ENCODE data around the gene TOPORS. TPM values are rescaled to one million over a fixed set of nuclear protein-coding genes. Genes with fewer than 3 reads are reported as not detected.

Gene TOPORS
- total and polyA plus RNA-seq, 2 experiments from 2014 or later, result 14.1 to 25.8 TPM

DNA sequence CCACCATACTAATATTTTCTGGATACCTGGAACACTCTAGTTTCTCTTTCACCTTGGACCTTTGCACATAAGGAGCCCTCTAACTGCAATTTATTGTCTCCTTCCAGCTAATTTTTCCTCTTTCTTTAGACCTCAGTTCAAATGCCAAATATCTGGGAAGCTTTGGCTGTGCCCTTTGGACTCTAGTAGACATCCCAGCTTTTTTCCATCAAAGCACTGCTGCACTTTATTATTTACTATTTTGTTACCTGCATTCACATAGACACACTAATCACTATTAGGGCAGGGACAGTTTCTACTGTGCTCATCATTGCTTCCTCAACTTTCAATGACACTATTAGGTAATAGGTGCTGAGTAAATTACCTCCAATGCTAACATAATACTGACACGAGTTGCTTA is 28.5 kb downstream of the TOPORS start:
- no peak overlapping the region for H3K27ac ChIP-seq
- WGBS (ENCODE audit: low lambda C conversion rate, missing lambda C conversion rate), result 94% methylated on average over 1 of the region's 1 CpG
- H3K9me2 ChIP-seq (replicated peaks; ENCODE audit: insufficient read depth), result no peaks in the 10 kb centered on the region
- DNase-seq (ENCODE audit: low spot score), result no peak
- no peaks in the 10 kb centered on the region for H3K9me3 ChIP-seq (ENCODE audit: low read depth)
- H3K79me2 ChIP-seq, result peaks cover 14% of the 10 kb centered on the region
- H3K27me3 ChIP-seq, result no peaks in the 10 kb centered on the region
- H4K20me1 ChIP-seq (ENCODE audit: insufficient read depth, poor library complexity, severe bottlenecking), result no peaks in the 10 kb centered on the region
- no peaks in the 10 kb centered on the region for H3K36me3 ChIP-seq (replicated peaks; ENCODE audit: insufficient read depth, low read depth)
- H3K4me3 ChIP-seq, result no peak overlapping the region
- peaks cover 11% of the 10 kb centered on the region for H3K4me1 ChIP-seq (ENCODE audit: insufficient read depth)
- TF ChIP-seq EZH2phosphoT487 (IDR thresholded peaks at IDR 0.05; ENCODE audit: low read depth, severe bottlenecking, unreplicated experiment) (no peak), EZH2 (IDR thresholded peaks at IDR 0.05; ENCODE audit: borderline replicate concordance) (no peak)
- TF ChIP-seq, protein P1, sequence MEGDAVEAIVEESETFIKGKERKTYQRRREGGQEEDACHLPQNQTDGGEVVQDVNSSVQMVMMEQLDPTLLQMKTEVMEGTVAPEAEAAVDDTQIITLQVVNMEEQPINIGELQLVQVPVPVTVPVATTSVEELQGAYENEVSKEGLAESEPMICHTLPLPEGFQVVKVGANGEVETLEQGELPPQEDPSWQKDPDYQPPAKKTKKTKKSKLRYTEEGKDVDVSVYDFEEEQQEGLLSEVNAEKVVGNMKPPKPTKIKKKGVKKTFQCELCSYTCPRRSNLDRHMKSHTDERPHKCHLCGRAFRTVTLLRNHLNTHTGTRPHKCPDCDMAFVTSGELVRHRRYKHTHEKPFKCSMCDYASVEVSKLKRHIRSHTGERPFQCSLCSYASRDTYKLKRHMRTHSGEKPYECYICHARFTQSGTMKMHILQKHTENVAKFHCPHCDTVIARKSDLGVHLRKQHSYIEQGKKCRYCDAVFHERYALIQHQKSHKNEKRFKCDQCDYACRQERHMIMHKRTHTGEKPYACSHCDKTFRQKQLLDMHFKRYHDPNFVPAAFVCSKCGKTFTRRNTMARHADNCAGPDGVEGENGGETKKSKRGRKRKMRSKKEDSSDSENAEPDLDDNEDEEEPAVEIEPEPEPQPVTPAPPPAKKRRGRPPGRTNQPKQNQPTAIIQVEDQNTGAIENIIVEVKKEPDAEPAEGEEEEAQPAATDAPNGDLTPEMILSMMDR (IDR thresholded peaks at IDR 0.05; ENCODE audit: poor library complexity), result no peak
- no peak overlapping the region for H3K4me2 ChIP-seq
- no peak overlapping the region for H2AFZ ChIP-seq

DNA sequence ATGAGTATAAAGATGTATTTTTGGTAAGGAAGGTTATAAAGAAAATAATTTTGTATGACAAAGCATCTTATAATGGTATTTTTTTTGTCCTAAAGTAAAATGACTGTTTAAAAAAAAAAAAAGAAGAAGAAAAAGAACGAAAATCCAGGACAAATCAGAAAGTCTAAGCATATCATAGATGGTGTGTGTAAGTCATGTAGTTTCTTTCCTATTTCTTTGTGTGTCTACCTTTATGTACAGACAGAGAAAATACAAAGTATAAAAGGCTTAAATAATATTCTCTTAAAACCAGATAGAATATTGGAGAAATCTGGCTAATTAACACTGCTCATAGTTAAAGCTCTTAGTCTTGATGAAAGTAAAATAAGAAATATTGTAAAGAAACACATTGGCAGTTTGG is 34.1 kb downstream of the TOPORS start:
- H3K4me3 ChIP-seq, result no peak overlapping the region
- no peaks in the 10 kb centered on the region for H3K36me3 ChIP-seq (replicated peaks; ENCODE audit: insufficient read depth, low read depth)
- no peaks in the 10 kb centered on the region for H3K9me3 ChIP-seq (ENCODE audit: low read depth)
- WGBS (ENCODE audit: low lambda C conversion rate, missing lambda C conversion rate), result 91% methylated on average over 1 of the region's 1 CpG
- no peak overlapping the region for H3K27ac ChIP-seq
- TF ChIP-seq EZH2 (IDR thresholded peaks at IDR 0.05; ENCODE audit: borderline replicate concordance), result no peak
- no peak for TF ChIP-seq EZH2phosphoT487 (IDR thresholded peaks at IDR 0.05; ENCODE audit: low read depth, severe bottlenecking, unreplicated experiment)
- TF ChIP-seq, protein P1 (IDR thresholded peaks at IDR 0.05; ENCODE audit: poor library complexity), result no peak
- H2AFZ ChIP-seq, result no peak overlapping the region
- no peaks in the 10 kb centered on the region for H4K20me1 ChIP-seq (ENCODE audit: insufficient read depth, poor library complexity, severe bottlenecking)
- H3K27me3 ChIP-seq, result no peaks in the 10 kb centered on the region
- H3K79me2 ChIP-seq, result peaks cover 5% of the 10 kb centered on the region
- H3K4me2 ChIP-seq, result no peak overlapping the region
- no peaks in the 10 kb centered on the region for H3K4me1 ChIP-seq (ENCODE audit: insufficient read depth)
- no peak for DNase-seq (ENCODE audit: low spot score)
- no peaks in the 10 kb centered on the region for H3K9me2 ChIP-seq (replicated peaks; ENCODE audit: insufficient read depth)

DNA sequence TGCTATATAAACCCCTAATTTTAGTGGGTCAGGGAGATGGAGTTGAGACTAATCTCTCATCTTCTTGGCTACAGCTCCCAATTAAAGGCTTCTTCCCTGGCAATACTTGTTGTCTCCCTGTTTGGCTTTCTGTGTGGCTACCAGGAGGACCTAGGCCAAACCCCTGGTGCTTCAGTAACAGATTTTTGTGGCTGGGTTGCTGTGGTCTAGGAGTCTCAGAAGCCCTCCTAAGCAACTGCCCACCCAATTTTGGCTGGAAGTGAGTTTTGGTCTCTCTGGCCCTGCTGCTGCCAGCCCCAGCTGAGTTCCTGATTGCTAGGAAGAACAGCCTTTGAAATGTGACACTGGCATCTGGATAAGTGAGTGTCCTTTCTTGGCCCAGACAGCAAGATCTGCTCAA is 36.1 kb downstream of the TOPORS start:
- H2AFZ ChIP-seq, result no peak overlapping the region
- TF ChIP-seq EZH2phosphoT487 (IDR thresholded peaks at IDR 0.05; ENCODE audit: low read depth, severe bottlenecking, unreplicated experiment), result no peak
- TF ChIP-seq, protein P1 (IDR thresholded peaks at IDR 0.05; ENCODE audit: poor library complexity), result no peak
- no peak for TF ChIP-seq EZH2 (IDR thresholded peaks at IDR 0.05; ENCODE audit: borderline replicate concordance)
- no peaks in the 10 kb centered on the region for H3K36me3 ChIP-seq (replicated peaks; ENCODE audit: insufficient read depth, low read depth)
- peaks cover 2% of the 10 kb centered on the region for H3K79me2 ChIP-seq
- no peak overlapping the region for H3K4me2 ChIP-seq
- H3K27me3 ChIP-seq, result no peaks in the 10 kb centered on the region
- H3K4me3 ChIP-seq, result no peak overlapping the region
- H3K9me2 ChIP-seq (replicated peaks; ENCODE audit: insufficient read depth), result no peaks in the 10 kb centered on the region
- H3K4me1 ChIP-seq (ENCODE audit: insufficient read depth), result no peaks in the 10 kb centered on the region
- no peaks in the 10 kb centered on the region for H3K9me3 ChIP-seq (ENCODE audit: low read depth)
- DNase-seq (ENCODE audit: low spot score), result no peak
- H4K20me1 ChIP-seq (ENCODE audit: insufficient read depth, poor library complexity, severe bottlenecking), result no peaks in the 10 kb centered on the region
- no peak overlapping the region for H3K27ac ChIP-seq

DNA sequence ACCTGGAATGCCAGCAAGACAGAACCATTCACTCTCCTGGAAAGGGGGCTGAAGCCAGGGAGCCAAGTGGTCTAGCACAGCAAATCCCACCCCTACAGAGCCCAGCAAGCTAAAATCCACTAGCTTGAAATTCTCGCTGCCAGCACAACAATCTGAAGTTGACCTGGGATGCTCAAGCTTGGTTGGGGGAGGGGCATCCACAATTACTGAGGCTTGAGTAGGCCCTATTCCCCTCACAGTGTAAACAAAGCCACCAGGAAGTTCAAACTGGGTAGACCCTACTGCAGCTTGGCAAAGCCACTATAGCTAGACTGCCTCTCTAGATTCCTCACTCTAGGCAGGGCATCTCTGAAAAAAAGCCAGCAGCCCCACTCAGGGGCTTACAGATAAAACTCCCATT is 43.7 kb downstream of the TOPORS start:
- Histone ChIP-seq H3K9me2 (replicated peaks; ENCODE audit: insufficient read depth) (no peaks in the 10 kb centered on the region), H3K4me2 (no peak overlapping the region), H4K20me1 (ENCODE audit: insufficient read depth, poor library complexity, severe bottlenecking) (no peaks in the 10 kb centered on the region), H3K79me2 (no peaks in the 10 kb centered on the region), H3K27ac (no peak overlapping the region), H3K27me3 (no peaks in the 10 kb centered on the region), H3K4me1 (ENCODE audit: insufficient read depth) (no peaks in the 10 kb centered on the region), H3K4me3 (no peak overlapping the region), H3K9me3 (ENCODE audit: low read depth) (no peaks in the 10 kb centered on the region), H2AFZ (no peak overlapping the region), H3K36me3 (replicated peaks; ENCODE audit: insufficient read depth, low read depth) (no peaks in the 10 kb centered on the region)
- no peak for TF ChIP-seq EZH2 (IDR thresholded peaks at IDR 0.05; ENCODE audit: borderline replicate concordance)
- TF ChIP-seq EZH2phosphoT487 (IDR thresholded peaks at IDR 0.05; ENCODE audit: low read depth, severe bottlenecking, unreplicated experiment), result no peak
- TF ChIP-seq, protein P1 (IDR thresholded peaks at IDR 0.05; ENCODE audit: poor library complexity), result no peak
- 94% methylated on average over 1 of the region's 1 CpG for WGBS (ENCODE audit: low lambda C conversion rate, missing lambda C conversion rate)
- DNase-seq (ENCODE audit: low spot score), result no peak
